ENCODE measurements around the gene AMDHD2. TPM values are rescaled to one million over a fixed set of nuclear protein-coding genes. Genes with fewer than 3 reads are reported as not detected.
A peak's percentile ranks its signal among the peaks of the same experiment; 100 is the strongest.

Gene AMDHD2
- total RNA-seq, 4 donors from 2014 or later, result 11.6 to 23.9 (median 17.5) TPM

GRCh38 chr16:2505695-2506094 lies 14.5 kb upstream of the AMDHD2 start:
- peaks cover 12 to 31% (median 13%) of the 10 kb centered on the region in 3 donors for H3K4me1 ChIP-seq
- H3K36me3 ChIP-seq, result no peaks in the 10 kb centered on the region
- WGBS, 2 donors, result 89 to 90% methylated on average over 12 to 13 of the region's 14 CpGs
- intact Hi-C loops (cut with DNase I), result no loop called here
- H3K4me3 ChIP-seq, result no peak overlapping the region
- no peak for DNase-seq
- TF ChIP-seq CTCF (IDR thresholded peaks at IDR 0.05), result no peak
- TF ChIP-seq POLR2A (IDR thresholded peaks at IDR 0.05), result no peak
- H3K27ac ChIP-seq, result no peak overlapping the region
- no peaks in the 10 kb centered on the region for H3K9me3 ChIP-seq
- no peaks in the 10 kb centered on the region for H3K27me3 ChIP-seq

GRCh38 chr16:2507052-2507659 lies 13.0 kb upstream of the AMDHD2 start:
- Histone ChIP-seq H3K27ac (peak overlapping the region in 3 of 4 donors; percentile 39 to 68 (median 55)), H3K4me3 (no peak overlapping the region), H3K36me3 (no peaks in the 10 kb centered on the region), H3K27me3 (no peaks in the 10 kb centered on the region), H3K9me3 (no peaks in the 10 kb centered on the region), H3K4me1 (peaks cover 3 to 28% (median 9%) of the 10 kb centered on the region in 3 donors)
- intact Hi-C loops (cut with DNase I), result no loop called here
- 59 to 71% methylated on average over 9 to 12 of the region's 14 CpGs for WGBS, 2 donors
- peak in 1 of 4 donors; percentile 42 for TF ChIP-seq POLR2A (IDR thresholded peaks at IDR 0.05)
- TF ChIP-seq CTCF (IDR thresholded peaks at IDR 0.05), result no peak
- no peak for DNase-seq

- 74 to 92% methylated on average over 3 to 5 of the region's 11 CpGs for WGBS, 2 donors
- Histone ChIP-seq H3K4me1 (peaks cover 3 to 28% (median 6%) of the 10 kb centered on the region in 3 donors), H3K9me3 (no peaks in the 10 kb centered on the region), H3K36me3 (no peaks in the 10 kb centered on the region), H3K27ac (peak overlapping the region in 3 of 4 donors; percentile 39 to 68 (median 55)), H3K27me3 (no peaks in the 10 kb centered on the region), H3K4me3 (no peak overlapping the region)
- DNase-seq, result no peak
- no peak for TF ChIP-seq CTCF (IDR thresholded peaks at IDR 0.05)
- no peak for TF ChIP-seq POLR2A (IDR thresholded peaks at IDR 0.05)
- intact Hi-C loops (cut with DNase I), result no loop called here
These were observed 12.5 kb upstream of the AMDHD2 start for GRCh38 chr16:2507665-2508064.

GRCh38 chr16:2508722-2509400 lies 11.3 kb upstream of the AMDHD2 start:
- Histone ChIP-seq H3K4me3 (no peak overlapping the region), H3K27me3 (no peaks in the 10 kb centered on the region), H3K27ac (peak overlapping the region in 1 of 4 donors; percentile 68), H3K36me3 (no peaks in the 10 kb centered on the region), H3K9me3 (no peaks in the 10 kb centered on the region), H3K4me1 (peaks cover 10 to 29% (median 11%) of the 10 kb centered on the region in 3 donors)
- 77 to 87% methylated on average over 5 to 17 of the region's 18 CpGs for WGBS, 2 donors
- TF ChIP-seq POLR2A (IDR thresholded peaks at IDR 0.05) (no peak), CTCF (IDR thresholded peaks at IDR 0.05) (no peak)
- DNase-seq, result no peak
- intact Hi-C loops (cut with DNase I), result no loop called here

GRCh38 chr16:2511128-2511800 lies 8.9 kb upstream of the AMDHD2 start:
- H3K36me3 ChIP-seq, result no peaks in the 10 kb centered on the region
- WGBS, 2 donors, result 39 to 51% methylated on average over 15 to 23 of the region's 24 CpGs
- H3K4me3 ChIP-seq, result no peak overlapping the region
- no peak for DNase-seq
- no peaks in the 10 kb centered on the region for H3K9me3 ChIP-seq
- intact Hi-C loops (cut with DNase I), result no loop called here
- no peak overlapping the region for H3K27ac ChIP-seq
- peaks cover 22 to 45% (median 24%) of the 10 kb centered on the region in 3 donors for H3K4me1 ChIP-seq
- no peak for TF ChIP-seq CTCF (IDR thresholded peaks at IDR 0.05)
- no peak for TF ChIP-seq POLR2A (IDR thresholded peaks at IDR 0.05)
- no peaks in the 10 kb centered on the region for H3K27me3 ChIP-seq
